Activated CD4-positive, alpha-beta T cell treated with anti-CD3 and anti-CD28 coated beads, Interleukin-2, amount 10 ng/mL, durations not matched to agents 24 days and 14 days (primary cell): ENCODE measurements around the gene TRUB1. TPM values are rescaled to one million over a fixed set of nuclear protein-coding genes. Genes with fewer than 3 reads are reported as not detected.
A peak's percentile ranks its signal among the peaks of the same experiment; 100 is the strongest.
"Not testable (repeated sequence)": the region's sequence is repeated elsewhere in the genome, so short reads cannot be mapped to it uniquely, and the experiment has no call there.

Source experiments
- DNase-seq: peaks from one replicate; pipeline ENCODE4 v3.0.0; 2022
- H3K27ac Mint-ChIP-seq: one replicate; pipeline ENCODE4 v1.8.0; 2022; ENCODE audit warnings: mild to moderate bottlenecking, mixed read lengths
- H3K27me3 Mint-ChIP-seq: one replicate; pipeline ENCODE4 v1.8.0; 2022; ENCODE audit warnings: mixed read lengths
- H3K36me3 Mint-ChIP-seq: one replicate; pipeline ENCODE4 v1.8.0; 2022; ENCODE audit warnings: low read depth, mild to moderate bottlenecking, mixed read lengths
- H3K4me1 Mint-ChIP-seq: one replicate; pipeline ENCODE4 v1.8.0; 2021; ENCODE audit warnings: mixed read lengths
- H3K4me3 Mint-ChIP-seq: one replicate; pipeline ENCODE4 v1.8.0; 2022; ENCODE audit warnings: mild to moderate bottlenecking, moderate library complexity, mixed read lengths
- H3K9me3 Mint-ChIP-seq: one replicate; pipeline ENCODE4 v1.8.0; 2021; ENCODE audit warnings: mixed read lengths
- intact Hi-C: fragments of 100-400 bp; cut with micrococcal nuclease; formaldehyde crosslinking; loops from one replicate; pipeline ENCODE4 v1.15.1; 2023
- total RNA-seq: library from RNA; stranded (reverse); gene quantifications from 2 replicates; pipeline ENCODE4 v1.2.3, GENCODE V29; 2022

The TRUB1 gene
- total RNA-seq, 1 donor from 2014 or later: 20.9 TPM

DNA sequence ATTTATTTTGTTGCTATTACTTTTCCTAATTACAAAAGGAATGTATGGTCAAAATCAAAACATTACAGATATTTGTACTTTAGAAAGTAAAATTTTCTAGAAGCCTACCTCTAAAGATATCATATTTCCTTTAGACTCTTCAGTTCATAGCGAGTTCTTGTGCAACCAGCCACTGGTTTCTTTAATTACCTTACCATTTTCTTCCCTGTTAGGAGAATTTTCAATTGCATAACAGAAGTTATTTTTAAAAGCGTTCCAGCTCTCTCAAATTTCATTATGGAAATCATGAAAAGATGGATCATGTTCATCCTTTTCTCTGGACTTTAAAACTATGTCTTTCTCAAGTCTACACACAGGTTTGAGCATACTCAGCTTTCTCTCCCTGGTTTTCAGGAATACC, 5.0 kb upstream of the TRUB1 start:
- DNase-seq: no peak
- peaks cover 13% of the 10 kb centered on the region for H3K4me1 Mint-ChIP-seq
- H3K27ac Mint-ChIP-seq: no peak overlapping the region
- intact Hi-C loops: loop anchor here (10.0 kb wide), 2 partner anchors 162 to 758 kb away; partner anchors contain the start of genes ATRNL1, CCDC186 and TDRD1
- H3K4me3 Mint-ChIP-seq: no peak overlapping the region
- H3K36me3 Mint-ChIP-seq: no peaks in the 10 kb centered on the region
- no peaks in the 10 kb centered on the region for H3K27me3 Mint-ChIP-seq
- peaks cover 4% of the 10 kb centered on the region for H3K9me3 Mint-ChIP-seq

DNA sequence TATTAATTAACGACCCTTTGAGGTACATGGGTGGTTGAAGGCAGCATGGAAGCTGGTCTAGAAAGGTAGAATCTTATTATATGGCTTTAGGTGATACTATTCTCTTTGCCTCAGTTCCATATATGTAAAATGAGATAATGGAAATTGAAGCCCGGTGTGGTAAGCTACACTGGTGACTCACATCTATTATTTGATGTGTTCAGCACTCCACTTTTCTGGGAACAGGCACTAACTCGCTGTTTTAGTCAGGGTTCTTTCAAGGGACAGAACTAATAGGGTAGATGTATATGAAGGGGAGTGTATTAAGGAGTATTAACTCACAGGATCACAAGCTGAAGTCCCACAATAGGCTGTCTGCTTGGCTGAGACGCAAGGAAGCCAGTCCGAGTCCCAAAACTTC, 4.4 kb upstream of the TRUB1 start:
- no peaks in the 10 kb centered on the region for H3K36me3 Mint-ChIP-seq
- peaks cover 13% of the 10 kb centered on the region for H3K4me1 Mint-ChIP-seq
- H3K9me3 Mint-ChIP-seq: peaks cover 4% of the 10 kb centered on the region
- intact Hi-C loops: loop anchor here (10.0 kb wide), 2 partner anchors 161 to 759 kb away; partner anchors contain the start of genes ATRNL1, CCDC186 and TDRD1
- H3K4me3 Mint-ChIP-seq: no peak overlapping the region
- no peak for DNase-seq
- no peaks in the 10 kb centered on the region for H3K27me3 Mint-ChIP-seq
- H3K27ac Mint-ChIP-seq: peak overlapping the region; percentile 46

GRCh38 chr10:114933995-114934394, 4.0 kb upstream of the TRUB1 start:
- H3K4me3 Mint-ChIP-seq, H3K9me3 Mint-ChIP-seq, DNase-seq, H3K27me3 Mint-ChIP-seq, H3K36me3 Mint-ChIP-seq: not testable (repeated sequence)
- intact Hi-C loops: loop anchor here (10.0 kb wide), 2 partner anchors 161 to 759 kb away; partner anchors contain the start of genes ATRNL1, CCDC186 and TDRD1
- Mint-ChIP-seq H3K27ac (peak overlapping the region; percentile 46), H3K4me1 (peaks cover 17% of the 10 kb centered on the region)

DNA sequence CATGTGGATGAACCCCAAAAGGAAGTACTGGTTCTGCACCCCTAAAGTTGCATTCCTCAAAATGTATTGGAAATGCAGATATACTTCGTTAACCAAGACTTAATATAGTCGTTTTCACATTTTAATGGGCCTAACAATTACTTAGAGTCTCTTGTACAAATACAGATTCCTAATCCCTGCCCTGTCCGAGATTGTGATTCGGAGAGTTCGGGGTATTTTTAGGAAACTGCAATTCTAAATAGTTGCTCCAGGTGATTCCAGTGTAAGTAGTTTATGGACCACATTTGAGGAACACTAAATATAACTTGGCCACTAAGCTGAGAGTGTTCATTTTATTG, 830 bp downstream of the TRUB1 start:
- Mint-ChIP-seq H3K9me3 (no peaks in the 10 kb centered on the region), H3K4me1 (peaks cover 29% of the 10 kb centered on the region), H3K4me3 (peak overlapping the region; percentile 94), H3K36me3 (peaks cover 19% of the 10 kb centered on the region), H3K27me3 (no peaks in the 10 kb centered on the region), H3K27ac (peak overlapping the region; percentile 94)
- no peak for DNase-seq
- intact Hi-C loops: loop anchor here (2.0 to 10.0 kb wide), 5 partner anchors 24 to 764 kb away; partner anchors contain the start of genes ATRNL1, CCDC186 and TDRD1

GRCh38 chr10:114940735-114941134, 2.7 kb downstream of the TRUB1 start:
- H3K27me3 Mint-ChIP-seq: no peaks in the 10 kb centered on the region
- peaks cover 27% of the 10 kb centered on the region for H3K4me1 Mint-ChIP-seq
- DNase-seq: no peak
- intact Hi-C loops: no loop called here
- H3K9me3 Mint-ChIP-seq: no peaks in the 10 kb centered on the region
- peaks cover 32% of the 10 kb centered on the region for H3K36me3 Mint-ChIP-seq
- H3K27ac Mint-ChIP-seq: no peak overlapping the region
- H3K4me3 Mint-ChIP-seq: peak overlapping the region; percentile 1

GRCh38 chr10:114943000-114943399, 5.0 kb downstream of the TRUB1 start:
- H3K36me3 Mint-ChIP-seq: peaks cover 43% of the 10 kb centered on the region
- intact Hi-C loops: no loop called here
- H3K4me1 Mint-ChIP-seq: peaks cover 31% of the 10 kb centered on the region

DNA sequence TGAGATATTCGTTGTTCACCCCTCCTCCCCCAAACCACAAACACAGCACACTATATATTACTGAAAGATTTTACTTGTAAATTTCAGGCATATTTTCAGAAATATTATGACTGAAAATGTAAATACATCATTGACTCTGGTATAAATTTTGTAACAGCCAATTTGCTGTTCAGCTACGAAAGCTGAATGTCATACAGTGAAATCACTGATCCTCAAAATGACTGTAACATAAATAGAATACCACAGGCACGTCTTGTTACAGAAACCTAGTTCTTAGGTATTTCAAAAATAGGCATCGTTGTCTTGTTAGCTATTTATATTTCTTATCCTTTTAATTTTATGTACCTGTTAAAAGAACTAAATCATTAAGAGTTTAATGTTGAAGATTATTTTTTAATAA, 15.1 kb downstream of the TRUB1 start:
- no peak for DNase-seq
- intact Hi-C loops: no loop called here
- Mint-ChIP-seq H3K36me3 (peaks cover 30% of the 10 kb centered on the region), H3K27me3 (no peaks in the 10 kb centered on the region), H3K4me3 (no peak overlapping the region), H3K9me3 (no peaks in the 10 kb centered on the region), H3K27ac (no peak overlapping the region), H3K4me1 (peaks cover 32% of the 10 kb centered on the region)

More at GRCh38 chr10:114943000-114943399, 5.0 kb downstream of the TRUB1 start:
- H3K9me3 Mint-ChIP-seq: no peaks in the 10 kb centered on the region
- no peak overlapping the region for H3K27ac Mint-ChIP-seq
- H3K27me3 Mint-ChIP-seq: no peaks in the 10 kb centered on the region
- no peak for DNase-seq
- H3K4me3 Mint-ChIP-seq: no peak overlapping the region

- no peak for DNase-seq
- Mint-ChIP-seq H3K4me3 (no peak overlapping the region), H3K36me3 (peaks cover 26% of the 10 kb centered on the region), H3K9me3 (no peaks in the 10 kb centered on the region), H3K4me1 (peaks cover 28% of the 10 kb centered on the region), H3K27ac (no peak overlapping the region), H3K27me3 (no peaks in the 10 kb centered on the region)
- intact Hi-C loops: no loop called here
These were observed 18.0 kb downstream of the TRUB1 start for GRCh38 chr10:114955984-114956383.

- H3K9me3 Mint-ChIP-seq: no peaks in the 10 kb centered on the region
- peaks cover 28% of the 10 kb centered on the region for H3K4me1 Mint-ChIP-seq
- peaks cover 28% of the 10 kb centered on the region for H3K36me3 Mint-ChIP-seq
- no peaks in the 10 kb centered on the region for H3K27me3 Mint-ChIP-seq
- H3K27ac Mint-ChIP-seq: no peak overlapping the region
- intact Hi-C loops: no loop called here
- DNase-seq: no peak
- H3K4me3 Mint-ChIP-seq: no peak overlapping the region
These were observed 18.5 kb downstream of the TRUB1 start for GRCh38 chr10:114956466-114956865.

DNA sequence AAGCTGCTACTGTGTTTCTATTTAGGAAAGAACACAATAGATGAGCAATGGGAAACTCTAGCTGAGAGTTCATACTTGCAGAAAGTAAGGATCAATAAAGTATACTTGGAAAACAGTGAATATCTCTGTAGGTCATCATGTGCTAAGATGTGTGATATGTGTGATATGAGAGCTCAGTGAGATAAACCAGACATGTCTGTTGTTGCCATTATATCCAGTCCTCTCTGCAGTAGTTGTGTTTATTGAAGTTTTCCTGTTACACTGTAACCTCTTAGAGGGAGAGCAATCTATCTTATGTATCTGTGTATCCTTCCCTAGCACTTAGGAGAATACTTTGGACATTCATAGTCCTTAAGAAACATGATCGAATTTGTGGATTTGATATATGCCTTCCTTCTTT, 19.1 kb downstream of the TRUB1 start:
- Mint-ChIP-seq H3K27me3 (no peaks in the 10 kb centered on the region), H3K4me3 (no peak overlapping the region), H3K27ac (no peak overlapping the region), H3K36me3 (peaks cover 29% of the 10 kb centered on the region), H3K4me1 (peaks cover 28% of the 10 kb centered on the region), H3K9me3 (no peaks in the 10 kb centered on the region)
- intact Hi-C loops: no loop called here
- no peak for DNase-seq

GRCh38 chr10:114957673-114958072, 19.7 kb downstream of the TRUB1 start:
- intact Hi-C loops: no loop called here
- no peak for DNase-seq
- H3K36me3 Mint-ChIP-seq: peaks cover 31% of the 10 kb centered on the region
- H3K4me1 Mint-ChIP-seq: peaks cover 31% of the 10 kb centered on the region
- H3K27ac Mint-ChIP-seq: no peak overlapping the region
- no peaks in the 10 kb centered on the region for H3K27me3 Mint-ChIP-seq
- H3K9me3 Mint-ChIP-seq: no peaks in the 10 kb centered on the region
- H3K4me3 Mint-ChIP-seq: no peak overlapping the region

DNA sequence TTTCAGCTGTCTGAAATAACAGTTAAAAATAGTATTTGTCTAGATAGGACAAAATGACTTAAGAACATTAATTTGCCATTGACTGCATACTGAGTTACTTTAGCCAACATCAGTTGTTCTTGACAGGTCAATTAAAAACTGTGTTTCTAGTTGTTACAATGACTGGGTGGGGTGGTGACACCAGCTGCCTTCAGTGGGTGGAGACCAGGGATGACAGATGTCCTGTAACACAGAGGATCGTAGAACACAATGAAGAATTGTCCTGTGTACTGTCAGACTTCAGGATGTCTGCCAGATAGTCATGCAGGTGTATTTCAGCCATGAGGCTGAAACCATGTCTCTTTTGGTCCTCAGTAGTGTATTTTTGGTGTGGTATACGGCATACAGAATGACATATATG, 24.4 kb downstream of the TRUB1 start:
- no peak for DNase-seq
- Mint-ChIP-seq H3K4me1 (peaks cover 16% of the 10 kb centered on the region), H3K9me3 (no peaks in the 10 kb centered on the region), H3K27me3 (no peaks in the 10 kb centered on the region), H3K27ac (no peak overlapping the region), H3K36me3 (peaks cover 43% of the 10 kb centered on the region), H3K4me3 (no peak overlapping the region)
- intact Hi-C loops: no loop called here

DNA sequence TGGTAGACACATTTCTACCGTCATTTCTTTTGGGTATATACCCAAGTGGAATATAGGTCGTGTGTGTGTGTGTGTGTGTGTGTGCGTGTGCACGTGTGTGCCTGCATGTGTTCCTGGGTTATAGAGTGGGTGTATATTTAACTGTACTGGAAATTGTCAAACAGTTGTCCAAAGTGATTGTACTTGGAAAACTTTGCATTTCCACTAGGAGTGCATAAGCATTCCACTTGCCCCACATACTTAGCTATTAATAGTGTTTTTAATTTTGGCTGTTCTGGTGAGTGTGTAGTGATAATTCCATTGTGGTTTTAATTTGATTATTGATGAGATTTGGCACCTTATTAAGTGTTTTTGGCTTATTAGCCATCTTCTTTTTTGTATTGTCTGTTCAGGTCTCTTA, 25.9 kb downstream of the TRUB1 start:
- Mint-ChIP-seq H3K4me3 (no peak overlapping the region), H3K4me1 (peaks cover 16% of the 10 kb centered on the region), H3K27me3 (no peaks in the 10 kb centered on the region), H3K27ac (no peak overlapping the region), H3K36me3 (peaks cover 42% of the 10 kb centered on the region), H3K9me3 (no peaks in the 10 kb centered on the region)
- DNase-seq: no peak
- intact Hi-C loops: no loop called here

DNA sequence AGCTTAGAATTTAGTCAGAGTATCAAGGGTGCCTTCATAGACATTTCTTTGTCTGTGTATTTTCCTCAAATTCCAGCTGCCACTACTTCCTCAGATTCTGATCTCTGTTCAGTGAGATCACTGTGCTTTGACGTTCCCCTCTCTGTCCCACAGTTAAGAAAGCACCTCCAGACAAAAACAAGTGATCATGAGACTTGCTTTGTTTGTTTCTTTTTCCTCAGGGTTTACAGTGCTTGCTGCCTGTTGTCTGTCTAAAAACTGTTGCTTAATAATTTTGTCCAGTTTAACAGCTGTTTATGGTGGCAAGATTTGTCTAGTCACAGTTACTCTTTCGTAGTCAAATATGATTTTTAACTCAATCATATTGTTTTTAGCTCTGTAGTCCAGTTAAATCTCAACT, 29.1 kb downstream of the TRUB1 start:
- H3K4me1 Mint-ChIP-seq: peaks cover 21% of the 10 kb centered on the region
- H3K9me3 Mint-ChIP-seq: no peaks in the 10 kb centered on the region
- H3K36me3 Mint-ChIP-seq: peaks cover 35% of the 10 kb centered on the region
- H3K27ac Mint-ChIP-seq: no peak overlapping the region
- H3K27me3 Mint-ChIP-seq: no peaks in the 10 kb centered on the region
- no peak for DNase-seq
- no peak overlapping the region for H3K4me3 Mint-ChIP-seq
- intact Hi-C loops: no loop called here

- Mint-ChIP-seq H3K4me3 (no peak overlapping the region), H3K36me3 (peaks cover 24% of the 10 kb centered on the region), H3K4me1 (peaks cover 18% of the 10 kb centered on the region), H3K9me3 (no peaks in the 10 kb centered on the region), H3K27me3 (no peaks in the 10 kb centered on the region), H3K27ac (no peak overlapping the region)
- intact Hi-C loops: no loop called here
- DNase-seq: peak; percentile 59
These were observed 32.5 kb downstream of the TRUB1 start for GRCh38 chr10:114970515-114970914.
